NCI-H2081 (cell line): ENCODE measurements around the gene PPP4C.
"Not testable (repeated sequence)": the region's sequence is repeated elsewhere in the genome, so short reads cannot be mapped to it uniquely, and the experiment has no call there.

Experiments used
- DNase-seq, 2 experiments: peaks; one replicate each; lab custom pipeline; 2025; lab: John Stamatoyannopoulos, UW

The PPP4C gene

DNA sequence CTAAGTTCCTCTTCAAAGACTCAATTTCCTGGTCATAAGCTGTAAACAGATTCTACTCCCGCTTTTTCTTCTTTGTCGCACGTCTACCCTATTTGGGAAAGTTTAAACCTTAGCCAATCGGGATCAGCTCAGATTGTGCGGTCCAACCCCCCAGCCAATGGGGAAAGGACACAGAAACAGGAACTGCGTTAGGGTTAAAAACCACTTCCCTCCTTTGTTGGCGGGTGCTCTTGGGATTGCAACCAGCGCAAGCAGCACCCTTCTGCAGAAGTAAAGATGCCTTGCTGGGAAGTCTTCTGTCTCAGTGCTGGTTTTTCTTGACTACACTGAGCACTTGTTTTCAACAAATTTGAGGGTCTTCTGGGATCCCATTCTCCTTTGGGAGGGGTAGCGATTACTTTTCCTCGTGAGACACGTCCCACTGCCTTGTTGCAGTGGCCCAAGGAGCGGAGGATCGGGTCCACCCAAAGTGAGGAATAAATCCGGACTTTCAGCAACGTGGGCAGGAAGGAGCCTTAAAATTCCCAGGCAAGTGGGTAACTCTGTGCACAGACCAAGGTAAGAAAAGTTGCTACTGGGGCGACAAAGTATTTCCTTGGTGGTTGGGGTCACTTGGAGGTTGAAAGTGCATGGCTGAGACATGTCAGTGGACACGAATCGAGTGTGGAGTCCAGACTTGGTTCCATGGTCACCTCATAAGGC lies 21.2 kb downstream of the PPP4C start:
- DNase-seq = no peak

DNA sequence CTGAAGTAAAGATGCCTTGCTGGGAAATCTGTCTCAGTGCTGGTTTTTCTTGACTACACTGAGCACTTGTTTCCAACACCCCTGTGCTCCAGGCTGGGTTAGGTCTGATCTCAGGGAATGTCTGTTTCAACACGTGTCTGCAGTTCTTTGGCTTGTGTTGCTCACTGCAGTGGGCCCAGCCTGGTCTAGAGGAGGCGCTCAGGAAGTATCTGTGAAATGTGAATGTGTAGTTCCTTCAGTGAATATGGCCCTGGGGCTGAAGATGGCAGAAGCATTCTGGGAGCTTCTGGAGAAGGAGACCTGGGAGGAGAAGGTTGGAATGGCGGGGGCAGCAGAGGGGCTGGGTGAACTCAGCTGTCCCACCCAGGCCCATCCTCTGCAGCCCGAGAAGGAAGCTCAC lies 28.3 kb downstream of the PPP4C start:
- no peak for DNase-seq

- DNase-seq = no peak
Measured at GRCh38 chr16:30104492-30104891, 28.7 kb downstream of the PPP4C start.

GRCh38 chr16:30108059-30108850 lies 32.5 kb downstream of the PPP4C start:
- no peak for DNase-seq

DNA sequence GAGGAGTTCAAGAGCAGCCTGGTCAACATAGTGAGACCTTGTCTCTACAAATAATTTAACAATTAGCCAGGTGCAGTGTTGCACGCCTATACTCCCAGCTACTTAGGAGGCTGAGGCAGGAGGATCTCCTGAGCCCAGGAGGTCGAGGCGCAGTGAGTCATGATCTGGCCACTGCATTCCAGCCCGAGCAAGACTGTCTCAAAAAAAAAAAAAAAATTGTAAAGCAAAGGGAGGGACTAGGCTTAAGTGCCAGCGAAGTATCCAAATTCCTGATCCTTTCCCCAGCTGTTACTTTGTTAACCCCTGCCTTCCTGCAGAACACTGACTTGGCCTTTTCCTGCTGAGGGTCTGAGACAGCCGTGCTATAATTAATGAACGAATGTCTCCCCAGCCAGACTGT lies 34.9 kb downstream of the PPP4C start:
- DNase-seq = no peak

- no peak for DNase-seq
Measured at GRCh38 chr16:30112197-30113030, 36.6 kb downstream of the PPP4C start.

DNA sequence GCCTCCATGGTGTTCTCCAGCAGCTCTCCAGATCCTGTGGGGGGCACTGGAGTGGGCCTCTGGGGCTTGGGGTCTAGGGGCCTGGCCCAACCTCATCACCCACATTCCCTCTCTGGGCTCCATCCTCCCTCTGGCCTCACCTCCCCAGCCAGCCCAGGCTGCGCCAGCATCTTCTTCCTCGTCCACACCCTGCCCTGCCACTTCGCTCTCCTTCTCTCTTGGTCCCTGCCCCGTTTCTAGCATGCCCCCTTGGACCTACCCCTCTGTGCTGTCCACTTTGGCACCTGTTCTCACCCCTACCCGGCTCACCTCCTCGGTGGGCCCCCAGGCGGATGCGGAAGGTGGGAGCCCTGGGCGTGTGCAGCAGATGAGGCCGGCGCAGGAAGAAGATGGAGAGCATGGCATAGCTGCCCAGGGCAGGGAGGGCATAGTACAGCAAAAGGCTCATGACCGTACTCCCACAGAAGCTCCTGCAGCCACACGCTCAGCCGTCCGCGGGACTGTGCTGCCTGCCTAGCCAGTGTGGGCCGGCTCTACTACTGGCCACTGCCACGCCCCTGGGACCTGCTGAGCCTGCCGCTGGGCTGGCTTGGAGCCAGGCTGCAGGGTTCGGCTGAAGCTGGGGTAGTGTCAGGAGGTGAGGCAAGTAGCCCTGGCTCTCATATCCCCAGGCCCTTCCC lies 37.4 kb downstream of the PPP4C start, which contains the start of gene GDPD3:
Gene GDPD3 (minus strand): TSS at position 507 of the 680 bp plus-strand sequence. CDS start 59 bp downstream, at position 448.
- no peak for DNase-seq

GRCh38 chr16:30113711-30114333 lies 38.0 kb downstream of the PPP4C start:
- DNase-seq = no peak

- DNase-seq = no peak
Measured at GRCh38 chr16:30114411-30114810, 38.6 kb downstream of the PPP4C start.

GRCh38 chr16:30114833-30115232 lies 39.0 kb downstream of the PPP4C start:
- not testable (repeated sequence) for DNase-seq

- DNase-seq = no peak
Measured at GRCh38 chr16:30115238-30115637, 39.4 kb downstream of the PPP4C start.

DNA sequence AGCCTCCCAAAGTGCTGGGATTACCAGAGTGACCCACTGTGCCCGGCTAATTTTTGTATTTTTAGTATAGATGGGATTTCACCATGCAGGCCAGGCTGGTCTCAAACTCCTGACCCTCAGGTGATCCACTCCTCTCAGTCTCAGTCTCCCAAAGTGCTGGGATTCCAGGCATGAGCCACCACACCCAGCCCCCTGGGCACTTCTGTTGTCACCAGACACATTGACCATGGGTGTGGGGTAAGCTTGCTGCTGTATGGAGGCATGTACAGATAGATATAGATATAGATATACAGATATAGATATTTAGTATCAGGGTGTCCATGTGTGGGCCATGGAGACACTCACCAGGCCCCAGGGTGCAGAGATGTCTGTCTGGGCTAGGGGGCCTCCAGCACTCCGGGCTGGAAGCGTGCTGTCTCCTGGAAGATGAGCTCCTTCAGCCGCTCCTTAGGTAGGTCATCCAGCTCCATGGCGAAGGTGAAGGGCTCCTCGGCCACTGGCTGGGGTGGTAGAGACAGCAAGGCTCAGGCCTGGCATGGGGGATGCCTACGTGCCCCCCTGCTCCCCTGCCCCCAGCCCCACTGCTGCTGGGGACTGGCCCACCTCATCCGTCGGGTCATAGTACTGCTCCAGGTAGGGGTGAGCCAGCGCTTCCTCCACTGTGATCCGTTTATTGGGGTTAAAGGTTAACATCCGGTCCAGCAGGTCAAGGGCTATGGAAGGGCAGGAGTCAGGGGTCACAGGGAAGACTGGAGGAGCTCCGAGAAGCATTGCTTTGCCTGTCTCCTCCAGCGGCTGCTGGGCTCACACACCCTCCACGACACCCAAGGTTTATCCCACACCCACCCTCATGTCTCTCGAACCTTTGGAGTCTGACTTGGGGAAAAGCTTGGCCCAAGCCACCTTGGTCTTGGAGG lies 40.8 kb downstream of the PPP4C start:
- DNase-seq = no peak

GRCh38 chr16:30117768-30118167 lies 42.0 kb downstream of the PPP4C start:
- DNase-seq = no peak

DNA sequence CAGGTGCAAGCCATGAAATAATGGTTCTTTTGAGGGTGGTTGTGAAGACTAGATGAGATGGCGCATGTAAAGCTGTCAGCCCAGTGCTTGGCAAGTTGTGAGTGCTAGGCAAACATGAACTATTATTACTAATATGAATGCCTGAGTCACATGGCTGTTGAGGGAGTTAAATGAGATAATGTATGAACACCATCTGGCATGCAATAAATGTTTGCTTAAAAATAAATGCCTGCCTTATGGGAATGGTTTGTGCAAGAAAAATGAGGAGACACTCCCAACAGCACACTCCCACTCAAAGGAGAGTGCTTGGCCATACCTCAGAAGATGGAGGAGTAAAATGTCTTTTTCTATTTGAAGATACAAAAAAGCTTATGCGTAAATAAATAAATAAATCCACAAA lies 43.6 kb downstream of the PPP4C start:
- no peak for DNase-seq

DNA sequence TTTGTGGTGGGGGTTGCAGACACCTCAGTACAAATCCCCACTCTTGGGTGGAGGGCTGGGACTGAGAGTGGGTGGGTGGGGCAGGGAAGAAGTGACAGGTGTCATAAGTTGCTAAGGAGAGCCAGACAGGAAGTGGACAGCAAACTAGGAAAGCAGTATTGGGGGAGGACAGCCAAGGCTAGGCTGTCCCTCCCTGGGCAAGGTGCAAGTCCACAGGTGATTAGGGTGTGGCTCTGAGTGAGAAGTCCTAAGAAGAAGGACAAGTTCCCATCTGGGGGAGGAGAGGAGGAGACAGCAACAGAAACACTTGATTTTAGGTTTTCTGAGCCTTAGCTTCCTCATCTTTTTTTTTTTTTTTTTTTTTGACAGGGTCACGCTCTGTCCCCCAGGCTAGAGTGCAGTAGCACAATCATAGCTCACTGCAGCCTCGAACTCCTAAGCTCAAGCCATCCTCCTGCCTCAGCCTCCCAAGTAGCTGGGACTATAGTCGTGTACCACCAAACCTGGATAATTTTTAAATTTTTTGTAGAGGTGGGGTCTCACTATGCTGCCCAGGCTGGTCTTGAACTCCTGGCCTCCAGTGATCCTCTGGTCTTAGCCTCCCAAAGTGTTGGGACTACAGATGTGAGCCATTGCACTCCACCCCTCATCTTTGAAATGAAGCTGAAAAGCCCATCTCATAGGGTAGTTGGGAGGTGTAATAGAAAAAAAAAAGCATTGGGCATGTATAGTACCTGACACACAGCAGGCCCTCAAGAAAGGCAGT lies 44.7 kb downstream of the PPP4C start:
- DNase-seq = no peak

- DNase-seq = no peak
Measured at GRCh38 chr16:30121741-30122571, 46.2 kb downstream of the PPP4C start.

DNA sequence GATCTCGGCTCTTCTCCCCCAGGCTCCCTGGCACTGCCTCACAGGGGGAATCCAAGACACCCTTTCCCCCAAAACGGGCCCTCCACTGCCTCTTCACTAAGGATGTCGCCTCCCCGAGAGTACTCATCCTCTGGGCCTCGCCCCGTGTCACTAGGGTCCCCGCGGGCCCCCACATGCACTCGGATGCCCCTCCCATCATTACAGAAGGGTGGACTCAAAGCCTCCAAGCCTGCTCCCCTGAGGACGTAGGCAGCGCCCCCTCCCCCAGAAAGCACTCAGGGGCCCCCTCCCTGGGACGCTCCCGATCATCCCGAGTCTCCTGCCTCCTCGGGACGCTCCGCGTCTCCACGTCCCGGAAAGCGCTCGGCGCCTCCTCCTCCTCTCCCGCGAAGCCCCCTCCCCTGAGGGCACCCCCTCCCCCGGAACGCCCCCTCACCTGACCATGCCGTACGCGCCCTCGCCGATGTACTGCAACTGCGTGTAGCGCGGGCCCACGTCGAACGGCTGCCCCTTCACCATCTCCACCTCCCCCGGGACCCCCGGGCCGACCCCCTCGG lies 46.9 kb downstream of the PPP4C start:
- peak in 1 of 2 experiments; percentile 40 for DNase-seq

DNA sequence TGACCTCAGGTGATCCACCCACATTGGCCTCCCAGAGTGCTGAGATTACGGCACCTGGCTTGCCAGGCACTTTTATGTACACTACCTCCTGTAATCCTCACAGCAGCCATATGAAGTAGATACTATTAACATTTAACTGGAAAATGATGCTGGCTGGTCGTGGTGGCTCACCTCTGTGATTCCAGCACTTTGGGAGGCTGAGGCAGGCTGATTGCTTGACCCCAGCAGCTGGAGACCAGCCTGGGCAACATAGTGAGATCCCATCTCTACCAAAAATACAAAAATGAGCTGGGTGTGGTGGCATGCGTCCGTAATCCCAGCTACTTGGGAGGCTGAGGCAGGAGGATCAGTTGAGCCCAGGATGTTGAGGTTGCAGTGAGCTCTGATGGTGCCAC lies 49.2 kb downstream of the PPP4C start:
- DNase-seq = no peak
